COLO668 (cell line): Measurements from ENCODE around the gene CHID1.

Experiments used
- DNase-seq: peaks from one replicate; lab custom pipeline; 2025; ENCODE audit not compliant: unreplicated experiment; lab: John Stamatoyannopoulos, UW

CHID1 gene

DNA sequence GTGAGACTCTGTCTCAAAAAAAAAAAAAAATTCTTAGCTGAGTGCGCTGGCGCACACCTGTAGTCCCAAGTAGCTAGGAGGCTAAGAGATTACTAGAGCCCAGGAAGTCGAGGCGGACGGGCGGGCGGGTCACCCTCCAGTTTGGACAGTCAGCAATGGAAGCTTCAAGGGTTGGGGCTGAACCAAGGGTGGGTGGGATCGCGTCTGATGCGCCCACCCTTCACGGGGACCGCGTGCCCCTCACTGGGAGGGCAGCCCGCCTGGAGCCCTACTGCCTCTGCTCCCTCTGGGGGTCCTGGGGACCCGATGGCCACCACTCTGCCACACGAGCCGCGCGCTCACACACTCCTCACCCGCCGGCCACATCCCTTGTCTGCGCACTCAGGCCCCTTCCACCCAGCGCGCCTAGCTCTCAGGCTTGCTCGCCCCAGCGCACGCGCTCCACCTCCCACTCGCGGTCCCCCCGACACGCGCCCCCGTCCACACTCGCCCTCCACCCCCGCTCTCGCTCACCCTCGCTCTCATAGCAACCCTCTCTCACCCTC, 494 bp downstream of the CHID1 start:
- no peak for DNase-seq

DNA sequence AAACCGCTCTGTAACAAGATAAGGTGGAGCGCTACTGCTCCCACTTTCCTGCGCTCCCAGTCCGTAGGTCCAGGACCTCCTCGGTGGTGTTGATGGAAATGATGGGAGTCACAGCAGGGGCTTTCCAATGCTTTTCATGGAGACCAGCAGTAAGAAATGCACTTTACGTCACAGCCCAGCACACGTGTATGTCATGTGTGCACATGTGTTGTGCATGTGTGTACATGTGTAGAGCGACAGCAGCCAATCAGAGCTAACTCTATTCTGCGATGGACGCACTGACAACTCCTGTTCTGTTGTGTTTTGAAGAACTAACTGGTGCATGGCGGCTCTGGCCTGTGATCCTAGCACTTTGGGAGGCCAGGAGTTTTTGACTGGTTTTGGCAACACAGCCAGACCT, 1.2 kb downstream of the CHID1 start:
- no peak for DNase-seq

GRCh38 chr11:908273-908672, 2.3 kb downstream of the CHID1 start:
- DNase-seq = no peak

GRCh38 chr11:907668-908067, 2.9 kb downstream of the CHID1 start:
- DNase-seq = no peak

DNA sequence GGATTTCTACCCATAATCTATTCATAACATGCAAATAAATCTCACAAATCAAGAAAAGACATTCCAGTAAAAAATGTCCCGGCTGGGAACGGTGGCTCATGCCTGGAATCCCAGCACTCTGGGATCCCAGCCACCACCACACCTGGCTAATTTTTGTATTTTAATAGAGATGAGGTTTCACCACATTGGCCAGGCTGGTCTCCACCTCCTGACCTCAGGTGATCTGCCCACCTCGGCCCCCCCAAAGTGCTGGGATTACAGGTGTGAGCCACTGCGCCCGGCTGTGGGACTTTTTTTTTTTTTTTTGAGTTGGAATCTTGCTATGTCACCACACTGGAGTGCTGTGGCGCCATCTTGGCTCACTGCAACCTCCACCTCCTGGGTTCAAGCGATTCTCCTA, 4.7 kb downstream of the CHID1 start:
- DNase-seq = no peak

DNA sequence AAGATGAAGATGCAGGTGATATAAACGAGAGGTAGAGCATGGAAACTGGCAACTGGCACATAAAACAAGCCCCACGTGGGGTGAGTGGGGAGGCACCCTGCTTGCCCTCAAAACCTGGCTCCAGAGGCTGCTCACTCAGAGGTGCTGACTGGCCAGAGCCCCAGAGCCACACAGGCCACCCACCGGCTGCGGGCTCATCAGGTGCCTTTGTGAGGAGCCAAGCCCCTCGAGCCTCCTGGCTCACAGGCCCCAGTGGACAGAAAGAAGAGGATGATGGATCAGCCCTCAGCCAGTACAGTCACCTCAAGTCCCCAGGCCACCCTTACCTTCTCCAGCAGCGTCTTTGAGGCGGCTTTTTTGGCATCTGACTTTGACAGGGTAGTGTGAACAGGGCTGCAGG, 6.2 kb downstream of the CHID1 start:
- no peak for DNase-seq

GRCh38 chr11:901452-902061, 9.1 kb downstream of the CHID1 start:
- no peak for DNase-seq

DNA sequence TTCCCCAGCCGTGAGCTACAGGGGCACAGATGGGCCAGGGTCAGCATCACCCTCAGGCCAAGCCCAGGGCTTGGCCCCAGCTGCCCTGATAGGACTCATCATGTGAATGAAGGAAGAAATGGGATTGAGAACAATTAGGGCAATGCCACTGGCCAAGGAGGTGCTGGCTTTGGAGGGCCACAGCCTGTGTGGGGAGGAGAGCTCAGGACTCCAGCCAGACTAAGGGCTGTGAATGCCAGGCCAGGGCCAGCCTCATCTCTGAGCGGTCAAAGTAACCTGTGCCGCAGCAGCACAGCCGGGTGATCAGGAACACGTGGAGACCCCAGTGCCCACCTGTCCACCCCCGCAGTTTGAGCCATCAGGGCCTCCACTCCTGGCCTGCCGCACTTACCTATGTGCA, 10.1 kb downstream of the CHID1 start:
- no peak for DNase-seq

DNA sequence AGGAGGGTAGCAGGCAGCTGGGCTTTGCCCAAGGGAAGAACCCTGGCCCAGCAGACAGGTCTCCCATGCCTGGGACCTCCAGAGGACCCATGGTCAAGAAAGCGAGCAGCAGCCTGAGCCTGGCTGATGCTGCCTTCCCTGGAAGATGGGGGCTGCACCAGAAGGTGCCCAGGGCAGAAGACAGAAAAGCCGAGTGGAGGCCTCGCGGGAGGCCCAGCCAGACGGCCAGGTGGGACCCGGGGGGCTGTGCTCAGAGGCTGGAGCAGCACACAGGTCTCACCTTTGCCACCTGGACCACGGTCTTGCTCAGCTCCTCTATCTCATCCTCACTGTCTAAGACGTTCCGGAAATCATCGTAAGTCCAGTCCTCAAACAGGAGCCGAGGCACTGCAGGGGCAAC, 10.9 kb downstream of the CHID1 start:
- DNase-seq = no peak

DNA sequence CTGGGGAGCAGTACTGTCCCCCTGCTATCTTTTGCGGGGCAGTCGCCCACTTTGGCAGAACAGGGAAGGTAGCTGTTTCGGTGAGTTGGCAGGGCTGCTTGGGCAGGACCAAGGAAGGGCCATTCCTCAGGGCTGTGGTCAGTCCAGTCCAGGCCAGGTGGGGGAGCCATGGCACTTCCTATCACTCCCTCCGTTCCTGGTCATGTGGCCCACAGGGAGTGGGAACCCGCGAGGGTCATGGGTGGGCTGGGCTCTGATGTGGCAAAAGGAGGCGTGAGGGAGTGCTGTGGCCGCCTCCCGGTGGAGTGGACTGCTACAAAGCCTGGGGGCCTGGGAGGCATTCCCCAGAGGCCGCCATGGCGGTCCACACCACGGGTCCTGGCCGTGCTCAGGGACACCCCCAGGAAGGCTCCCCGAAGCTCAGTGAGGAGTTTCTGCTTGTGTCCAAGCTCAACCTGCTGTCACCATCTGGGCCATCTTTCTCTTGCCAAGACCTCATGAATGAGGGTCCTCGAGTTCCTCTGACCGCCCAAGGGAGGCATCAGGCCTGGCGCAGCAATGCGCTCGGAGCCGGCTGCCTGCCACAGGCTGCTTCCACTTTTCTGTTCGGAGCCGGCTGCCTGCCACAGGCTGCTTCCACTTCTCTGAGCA, 11.9 kb downstream of the CHID1 start:
- no peak for DNase-seq

DNA sequence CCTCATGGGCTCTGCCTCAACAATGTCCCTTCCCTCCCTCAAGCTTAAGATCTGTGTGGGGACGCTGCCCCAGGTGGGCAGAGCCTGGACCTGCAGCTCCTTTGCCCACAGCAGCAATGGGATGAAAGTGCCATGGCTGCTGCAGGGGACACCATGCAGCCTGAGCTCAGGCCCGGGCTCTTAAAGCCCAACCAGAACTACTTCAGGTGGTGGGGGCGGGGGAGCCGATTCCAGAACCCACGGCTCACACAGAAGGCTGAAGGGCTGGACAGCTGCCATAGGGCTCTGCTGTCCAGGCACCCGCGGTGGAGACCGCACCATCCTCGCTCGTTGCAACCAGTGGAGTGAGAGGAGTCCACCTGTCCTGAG, 12.5 kb downstream of the CHID1 start:
- DNase-seq = no peak

DNA sequence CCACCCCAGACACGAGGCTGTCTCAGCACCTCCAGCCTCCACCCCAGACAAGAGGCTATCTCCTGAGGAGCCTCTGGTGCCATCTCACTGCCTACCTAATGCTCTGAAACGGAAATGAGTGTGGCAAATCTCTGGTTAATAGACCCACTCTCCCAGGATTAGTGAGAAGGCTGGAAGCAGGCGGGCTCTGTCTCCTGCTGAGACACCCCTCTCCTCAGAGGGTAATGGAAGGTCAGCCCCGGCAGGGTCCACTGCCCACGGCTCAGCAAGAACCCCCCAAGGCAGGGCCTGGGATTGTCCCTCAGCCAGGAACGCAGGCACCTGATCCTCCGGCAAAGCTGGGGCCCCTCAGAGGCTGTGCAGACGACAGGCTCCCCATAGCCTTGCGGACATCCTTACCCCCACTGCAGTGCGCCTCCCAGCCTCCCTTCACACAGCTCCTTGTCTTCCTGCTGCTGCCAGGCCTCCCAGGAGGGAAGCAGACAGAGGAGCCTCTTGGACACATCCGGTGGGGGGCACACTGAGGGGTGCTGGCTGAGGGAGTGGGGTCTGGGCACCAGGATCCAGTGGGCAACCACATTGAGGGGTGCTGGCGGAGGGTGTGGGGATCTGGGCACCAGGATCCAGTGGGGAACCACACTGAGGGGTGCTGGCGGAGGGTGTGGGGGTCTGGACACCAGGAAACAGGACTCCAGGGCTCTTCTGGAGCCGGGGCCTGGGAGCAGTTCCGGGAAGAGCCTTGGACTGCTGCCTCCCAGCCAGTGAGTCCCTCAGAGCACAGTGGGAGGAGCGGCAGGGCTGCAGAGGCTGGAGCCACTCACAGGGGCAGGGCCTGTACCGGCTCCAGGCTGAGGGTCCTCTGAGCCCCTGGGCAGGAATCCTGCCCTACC, 13.1 kb downstream of the CHID1 start:
- no peak for DNase-seq

DNA sequence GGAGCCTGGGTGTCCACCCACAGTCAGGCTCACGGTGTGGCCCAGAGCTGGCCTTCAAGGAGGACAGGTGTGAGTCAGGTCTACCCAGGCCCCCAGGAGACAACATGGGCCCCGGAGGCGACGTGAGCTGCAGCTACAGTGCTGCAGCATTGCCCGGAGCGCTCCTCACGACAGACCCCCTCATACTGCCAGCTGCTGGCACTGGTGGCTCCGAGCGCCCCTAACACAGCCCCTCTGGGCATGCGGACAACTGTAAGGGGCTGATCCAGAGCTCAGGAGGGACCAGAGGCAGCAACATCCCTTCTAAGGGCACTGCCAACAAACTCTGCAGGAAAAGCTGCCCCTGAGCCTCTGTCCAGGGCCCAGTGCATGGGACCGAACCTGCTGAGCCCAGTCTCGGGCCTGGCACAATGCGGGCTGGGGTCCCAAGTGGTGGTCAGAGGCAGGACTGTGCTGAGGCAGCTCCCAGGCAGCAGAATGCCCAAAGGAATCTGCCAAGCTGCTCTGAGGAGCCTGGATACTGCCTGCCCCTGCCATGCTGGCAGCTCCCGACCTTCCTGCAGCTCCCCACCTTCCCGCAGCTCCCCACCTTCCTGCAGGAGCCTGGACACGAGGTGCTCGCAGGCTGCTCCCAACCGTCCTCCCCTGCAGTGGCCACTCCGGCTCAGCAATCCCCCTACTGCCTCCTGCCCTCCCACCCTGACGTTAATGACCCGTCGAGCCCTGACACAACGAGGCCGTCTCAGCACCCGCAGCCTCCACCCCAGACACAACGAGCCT, 15.1 kb downstream of the CHID1 start:
- DNase-seq = no peak

- DNase-seq = no peak
Measured at GRCh38 chr11:894575-895201, 15.9 kb downstream of the CHID1 start.

DNA sequence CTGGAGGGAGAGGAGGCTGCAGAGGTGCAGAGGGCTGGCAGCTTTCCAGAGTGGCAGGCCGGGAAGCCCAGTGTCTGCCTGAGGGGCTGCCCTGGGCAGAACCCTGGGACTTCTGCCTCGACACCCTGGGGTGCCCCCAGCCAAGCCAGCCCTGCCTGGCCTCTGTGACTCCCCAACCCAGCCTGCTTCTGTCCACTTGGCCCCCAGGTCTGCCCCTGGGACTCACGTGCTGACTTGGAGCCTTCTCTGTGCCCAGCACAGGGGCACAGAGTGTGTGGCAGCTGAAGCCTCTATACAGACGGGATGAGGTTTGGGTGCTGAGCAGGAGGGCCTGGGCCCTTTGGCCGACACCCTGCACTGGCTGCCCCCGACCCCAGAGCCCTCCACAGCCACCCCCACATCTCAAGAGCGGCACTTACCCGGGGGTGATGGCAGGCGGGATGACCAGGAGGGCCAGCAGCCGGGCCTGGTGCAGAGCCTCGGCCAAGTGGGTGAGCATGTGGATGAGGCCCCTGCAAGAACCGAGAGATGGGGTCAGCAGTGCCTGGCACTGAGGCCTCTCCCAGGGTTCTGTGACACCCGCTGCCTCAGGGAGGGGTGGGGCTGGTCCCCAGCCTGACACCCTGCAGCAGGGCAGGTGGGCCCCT, 17.5 kb downstream of the CHID1 start:
- no peak for DNase-seq

- DNase-seq = no peak
Measured at GRCh38 chr11:890794-891540, 19.6 kb downstream of the CHID1 start.

- DNase-seq = no peak
Measured at GRCh38 chr11:889687-890475, 20.7 kb downstream of the CHID1 start.

DNA sequence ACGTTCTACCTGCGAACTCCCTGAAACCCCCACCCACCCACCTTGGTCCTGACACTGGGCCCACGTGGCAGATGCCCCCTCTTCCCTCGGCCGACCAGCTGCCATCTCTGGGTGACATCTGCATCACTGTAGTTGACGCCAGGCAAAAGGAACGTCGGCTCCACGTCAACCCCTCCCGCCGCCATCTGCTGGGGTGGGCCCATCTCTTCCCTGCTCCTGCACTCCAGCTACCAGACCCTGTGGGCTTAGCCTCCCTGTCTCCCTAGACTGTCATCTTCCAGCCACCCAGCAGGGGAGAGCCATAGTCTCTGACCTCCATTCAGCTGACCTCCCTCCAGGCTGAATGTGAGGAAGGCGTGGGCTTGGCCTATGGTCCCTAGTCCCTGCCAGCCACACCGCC, 21.4 kb downstream of the CHID1 start:
- DNase-seq = no peak
